ENCODE data around the gene SKIC8.

Gene SKIC8

GRCh38 chr15:78263351-78263781, 36.0 kb downstream of the SKIC8 start:
- H3K4me3 ChIP-seq (ENCODE audit: control insufficient read depth, low read depth, low read length): no peak overlapping the region
- no peak for DNase-seq (ENCODE audit: low read depth)
- TF ChIP-seq, protein P1, sequence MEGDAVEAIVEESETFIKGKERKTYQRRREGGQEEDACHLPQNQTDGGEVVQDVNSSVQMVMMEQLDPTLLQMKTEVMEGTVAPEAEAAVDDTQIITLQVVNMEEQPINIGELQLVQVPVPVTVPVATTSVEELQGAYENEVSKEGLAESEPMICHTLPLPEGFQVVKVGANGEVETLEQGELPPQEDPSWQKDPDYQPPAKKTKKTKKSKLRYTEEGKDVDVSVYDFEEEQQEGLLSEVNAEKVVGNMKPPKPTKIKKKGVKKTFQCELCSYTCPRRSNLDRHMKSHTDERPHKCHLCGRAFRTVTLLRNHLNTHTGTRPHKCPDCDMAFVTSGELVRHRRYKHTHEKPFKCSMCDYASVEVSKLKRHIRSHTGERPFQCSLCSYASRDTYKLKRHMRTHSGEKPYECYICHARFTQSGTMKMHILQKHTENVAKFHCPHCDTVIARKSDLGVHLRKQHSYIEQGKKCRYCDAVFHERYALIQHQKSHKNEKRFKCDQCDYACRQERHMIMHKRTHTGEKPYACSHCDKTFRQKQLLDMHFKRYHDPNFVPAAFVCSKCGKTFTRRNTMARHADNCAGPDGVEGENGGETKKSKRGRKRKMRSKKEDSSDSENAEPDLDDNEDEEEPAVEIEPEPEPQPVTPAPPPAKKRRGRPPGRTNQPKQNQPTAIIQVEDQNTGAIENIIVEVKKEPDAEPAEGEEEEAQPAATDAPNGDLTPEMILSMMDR (IDR thresholded peaks at IDR 0.05; ENCODE audit: control insufficient read depth, insufficient read depth, low read depth, low read length, missing control alignments): no peak

GRCh38 chr15:78261062-78261461, 38.3 kb downstream of the SKIC8 start:
- TF ChIP-seq, protein P1 (IDR thresholded peaks at IDR 0.05; ENCODE audit: control insufficient read depth, insufficient read depth, low read depth, low read length, missing control alignments): no peak
- DNase-seq (ENCODE audit: low read depth): no peak
- H3K4me3 ChIP-seq (ENCODE audit: control insufficient read depth, low read depth, low read length): no peak overlapping the region

DNA sequence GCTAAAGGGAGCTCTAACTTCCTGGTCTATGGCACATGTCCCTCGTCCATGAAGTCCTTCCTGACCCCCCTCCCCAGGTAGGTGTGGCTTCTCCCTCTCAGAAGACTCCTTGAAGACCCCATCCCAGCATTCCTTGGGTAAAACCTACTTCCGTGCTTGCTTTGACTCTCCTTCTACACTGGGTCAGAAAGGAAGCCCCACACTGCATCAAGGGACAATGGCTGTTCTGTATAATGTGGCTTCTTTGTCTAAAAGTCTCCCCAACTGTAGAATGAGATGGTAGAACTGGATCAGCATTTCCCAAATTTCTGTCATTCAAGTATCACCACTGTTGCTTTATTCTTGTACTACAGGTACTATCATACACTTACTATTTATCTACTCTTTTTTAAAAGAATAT, 38.9 kb downstream of the SKIC8 start:
- no peak overlapping the region for H3K4me3 ChIP-seq (ENCODE audit: control insufficient read depth, low read depth, low read length)
- no peak for DNase-seq (ENCODE audit: low read depth)
- TF ChIP-seq, protein P1 (IDR thresholded peaks at IDR 0.05; ENCODE audit: control insufficient read depth, insufficient read depth, low read depth, low read length, missing control alignments): no peak

GRCh38 chr15:78259232-78259631, 40.2 kb downstream of the SKIC8 start:
- no peak overlapping the region for H3K4me3 ChIP-seq (ENCODE audit: control insufficient read depth, low read depth, low read length)
- TF ChIP-seq, protein P1 (IDR thresholded peaks at IDR 0.05; ENCODE audit: control insufficient read depth, insufficient read depth, low read depth, low read length, missing control alignments): no peak
- no peak for DNase-seq (ENCODE audit: low read depth)

- H3K4me3 ChIP-seq (ENCODE audit: control insufficient read depth, low read depth, low read length): no peak overlapping the region
- TF ChIP-seq, protein P1 (IDR thresholded peaks at IDR 0.05; ENCODE audit: control insufficient read depth, insufficient read depth, low read depth, low read length, missing control alignments): no peak
- DNase-seq (ENCODE audit: low read depth): no peak
These were observed 41.7 kb downstream of the SKIC8 start for GRCh38 chr15:78257681-78258080.

DNA sequence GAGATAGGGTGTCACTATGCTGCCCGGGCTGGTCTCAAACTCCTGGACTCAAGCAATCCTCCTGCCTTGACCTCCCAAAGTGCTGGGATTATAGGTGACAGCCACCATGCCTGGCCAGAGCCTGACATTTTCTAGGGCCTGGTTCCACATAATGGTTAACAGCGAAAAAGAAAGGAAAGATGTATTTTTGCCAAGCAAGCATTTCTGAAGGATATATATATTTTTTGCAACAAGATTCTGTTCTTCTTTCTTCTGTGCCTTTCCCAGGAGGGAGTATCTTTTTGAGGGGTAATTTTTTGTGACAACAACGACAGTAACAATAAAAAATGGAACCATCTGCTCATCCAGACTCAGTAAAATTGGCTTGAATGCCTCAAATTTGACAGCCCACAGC, 43.4 kb downstream of the SKIC8 start:
- TF ChIP-seq, protein P1 (IDR thresholded peaks at IDR 0.05; ENCODE audit: control insufficient read depth, insufficient read depth, low read depth, low read length, missing control alignments): no peak
- no peak for DNase-seq (ENCODE audit: low read depth)
- H3K4me3 ChIP-seq (ENCODE audit: control insufficient read depth, low read depth, low read length): no peak overlapping the region

Data from AG09309 (cell line).